Measurements from ENCODE around the gene AKAP11. TPM values are rescaled to one million over a fixed set of nuclear protein-coding genes. Genes with fewer than 3 reads are reported as not detected.

The AKAP11 gene
- total and polyA plus RNA-seq, 9 of the 15 experiments (the other 6 are each of a cell fraction or from before 2014, with no cell fraction given), result 2.2 to 31.3 (median 10.9) TPM

DNA sequence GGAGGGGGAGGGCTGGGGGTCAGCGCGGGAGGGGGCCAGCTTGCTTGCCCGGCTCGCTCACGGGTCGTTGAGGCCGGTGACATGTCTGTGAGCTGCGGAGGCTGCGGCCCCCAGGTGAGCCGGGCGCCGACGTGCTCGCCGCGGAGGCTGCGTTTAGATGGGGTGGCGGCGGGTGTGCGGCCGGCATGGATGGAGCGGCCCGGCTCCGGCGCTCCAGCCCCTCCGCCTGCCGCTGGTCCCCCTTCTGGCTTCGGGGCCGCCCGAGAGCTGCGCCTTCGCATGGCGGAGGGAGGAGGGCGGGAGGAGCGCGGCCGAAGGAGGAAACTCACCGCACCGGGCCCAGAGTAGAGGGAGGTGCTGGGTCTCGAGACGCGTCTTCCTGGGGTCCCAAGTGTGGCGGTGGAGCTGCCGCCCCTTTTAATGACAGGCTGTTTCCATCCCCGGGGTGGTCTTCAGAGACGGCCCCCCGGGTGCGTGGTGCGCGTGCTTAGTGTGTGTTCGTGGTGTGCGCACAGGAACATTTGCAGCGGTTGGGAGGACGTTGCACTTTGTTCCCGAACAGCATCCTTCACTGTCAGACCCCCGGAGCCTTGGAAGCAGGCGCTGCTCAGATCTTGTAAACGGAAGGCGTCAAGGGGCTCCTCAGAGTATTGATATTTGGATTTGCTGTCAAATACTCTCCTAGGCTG is at the start of gene AKAP11 (continued):
- TF ChIP-seq, protein P1, sequence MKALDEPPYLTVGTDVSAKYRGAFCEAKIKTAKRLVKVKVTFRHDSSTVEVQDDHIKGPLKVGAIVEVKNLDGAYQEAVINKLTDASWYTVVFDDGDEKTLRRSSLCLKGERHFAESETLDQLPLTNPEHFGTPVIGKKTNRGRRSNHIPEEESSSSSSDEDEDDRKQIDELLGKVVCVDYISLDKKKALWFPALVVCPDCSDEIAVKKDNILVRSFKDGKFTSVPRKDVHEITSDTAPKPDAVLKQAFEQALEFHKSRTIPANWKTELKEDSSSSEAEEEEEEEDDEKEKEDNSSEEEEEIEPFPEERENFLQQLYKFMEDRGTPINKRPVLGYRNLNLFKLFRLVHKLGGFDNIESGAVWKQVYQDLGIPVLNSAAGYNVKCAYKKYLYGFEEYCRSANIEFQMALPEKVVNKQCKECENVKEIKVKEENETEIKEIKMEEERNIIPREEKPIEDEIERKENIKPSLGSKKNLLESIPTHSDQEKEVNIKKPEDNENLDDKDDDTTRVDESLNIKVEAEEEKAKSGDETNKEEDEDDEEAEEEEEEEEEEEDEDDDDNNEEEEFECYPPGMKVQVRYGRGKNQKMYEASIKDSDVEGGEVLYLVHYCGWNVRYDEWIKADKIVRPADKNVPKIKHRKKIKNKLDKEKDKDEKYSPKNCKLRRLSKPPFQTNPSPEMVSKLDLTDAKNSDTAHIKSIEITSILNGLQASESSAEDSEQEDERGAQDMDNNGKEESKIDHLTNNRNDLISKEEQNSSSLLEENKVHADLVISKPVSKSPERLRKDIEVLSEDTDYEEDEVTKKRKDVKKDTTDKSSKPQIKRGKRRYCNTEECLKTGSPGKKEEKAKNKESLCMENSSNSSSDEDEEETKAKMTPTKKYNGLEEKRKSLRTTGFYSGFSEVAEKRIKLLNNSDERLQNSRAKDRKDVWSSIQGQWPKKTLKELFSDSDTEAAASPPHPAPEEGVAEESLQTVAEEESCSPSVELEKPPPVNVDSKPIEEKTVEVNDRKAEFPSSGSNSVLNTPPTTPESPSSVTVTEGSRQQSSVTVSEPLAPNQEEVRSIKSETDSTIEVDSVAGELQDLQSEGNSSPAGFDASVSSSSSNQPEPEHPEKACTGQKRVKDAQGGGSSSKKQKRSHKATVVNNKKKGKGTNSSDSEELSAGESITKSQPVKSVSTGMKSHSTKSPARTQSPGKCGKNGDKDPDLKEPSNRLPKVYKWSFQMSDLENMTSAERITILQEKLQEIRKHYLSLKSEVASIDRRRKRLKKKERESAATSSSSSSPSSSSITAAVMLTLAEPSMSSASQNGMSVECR (CRISPR knock-in tag; IDR thresholded peaks at IDR 0.05), result peak; percentile 70
- TF ChIP-seq NFE2 (IDR thresholded peaks at IDR 0.05; ENCODE audit: low read depth) (no peak), ZNF780A (CRISPR knock-in tag; IDR thresholded peaks at IDR 0.05) (no peak), ZNF583 (CRISPR knock-in tag; IDR thresholded peaks at IDR 0.05) (no peak), ELF4 (CRISPR knock-in tag; IDR thresholded peaks at IDR 0.05) (no peak), NRF1 (conservative IDR thresholded peaks at IDR 0.05 in 1 of 2, IDR thresholded peaks at IDR 0.05 in 1 of 2) (peak; percentile 55 to 59), CSDE1 (IDR thresholded peaks at IDR 0.05) (no peak), POLR2A (conservative IDR thresholded peaks at IDR 0.05) (peak; percentile 62), EP400 (IDR thresholded peaks at IDR 0.05) (no peak), CBX8 (IDR thresholded peaks at IDR 0.05; ENCODE audit: borderline replicate concordance, extremely low read depth, low read depth, low read length, poor library complexity, severe bottlenecking) (no peak), SRSF1 (IDR thresholded peaks at IDR 0.05; ENCODE audit: low read depth, low read length) (no peak), SIRT6 (IDR thresholded peaks at IDR 0.05; ENCODE audit: low read depth, low read length) (no peak), MYC (IDR thresholded peaks at IDR 0.05; ENCODE audit: low read depth, low read length) (peak; percentile 35; the same call in 1 of the 2 replicates), MYC (CRISPR knock-in tag; IDR thresholded peaks at IDR 0.05; ENCODE audit: borderline replicate concordance, low read depth) (no peak), CBFB (CRISPR knock-in tag; IDR thresholded peaks at IDR 0.05) (no peak), RNF2 (IDR thresholded peaks at IDR 0.05) (no peak), MYBL2 (IDR thresholded peaks at IDR 0.05; ENCODE audit: low read depth) (no peak), MYBL2 (CRISPR knock-in tag; IDR thresholded peaks at IDR 0.05; ENCODE audit: borderline replicate concordance) (no peak), RBBP5 (IDR thresholded peaks at IDR 0.05; ENCODE audit: borderline replicate concordance, insufficient read depth, low read length, poor library complexity, severe bottlenecking) (peak; percentile 93), ZBTB1 (CRISPR knock-in tag; IDR thresholded peaks at IDR 0.05; ENCODE audit: borderline replicate concordance, low read depth) (0 out of 2 replicates have a peak, but pooled peaks have one; percentile 60)
- TF ChIP-seq, protein P2, sequence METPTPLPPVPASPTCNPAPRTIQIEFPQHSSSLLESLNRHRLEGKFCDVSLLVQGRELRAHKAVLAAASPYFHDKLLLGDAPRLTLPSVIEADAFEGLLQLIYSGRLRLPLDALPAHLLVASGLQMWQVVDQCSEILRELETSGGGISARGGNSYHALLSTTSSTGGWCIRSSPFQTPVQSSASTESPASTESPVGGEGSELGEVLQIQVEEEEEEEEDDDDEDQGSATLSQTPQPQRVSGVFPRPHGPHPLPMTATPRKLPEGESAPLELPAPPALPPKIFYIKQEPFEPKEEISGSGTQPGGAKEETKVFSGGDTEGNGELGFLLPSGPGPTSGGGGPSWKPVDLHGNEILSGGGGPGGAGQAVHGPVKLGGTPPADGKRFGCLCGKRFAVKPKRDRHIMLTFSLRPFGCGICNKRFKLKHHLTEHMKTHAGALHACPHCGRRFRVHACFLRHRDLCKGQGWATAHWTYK (CRISPR knock-in tag; IDR thresholded peaks at IDR 0.05), result no peak
- TF ChIP-seq, protein P3, sequence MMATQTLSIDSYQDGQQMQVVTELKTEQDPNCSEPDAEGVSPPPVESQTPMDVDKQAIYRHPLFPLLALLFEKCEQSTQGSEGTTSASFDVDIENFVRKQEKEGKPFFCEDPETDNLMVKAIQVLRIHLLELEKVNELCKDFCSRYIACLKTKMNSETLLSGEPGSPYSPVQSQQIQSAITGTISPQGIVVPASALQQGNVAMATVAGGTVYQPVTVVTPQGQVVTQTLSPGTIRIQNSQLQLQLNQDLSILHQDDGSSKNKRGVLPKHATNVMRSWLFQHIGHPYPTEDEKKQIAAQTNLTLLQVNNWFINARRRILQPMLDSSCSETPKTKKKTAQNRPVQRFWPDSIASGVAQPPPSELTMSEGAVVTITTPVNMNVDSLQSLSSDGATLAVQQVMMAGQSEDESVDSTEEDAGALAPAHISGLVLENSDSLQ (IDR thresholded peaks at IDR 0.05), result peak; percentile 37; the same call in 1 of the 2 replicates

Data from K562 (cell line).